Parathyroid adenoma (tissue), 2 donors: ENCODE measurements around the gene GVQW3.

Source experiments
- H2AFZ ChIP-seq: fragments of 300-600 bp; sonication (generic); one replicate; pipeline ENCODE4 v1.7.0; 2017; ENCODE audit warnings: antibody characterized with exemption, mild to moderate bottlenecking
- H3K27ac ChIP-seq: fragments of 300-600 bp; sonication (generic); one replicate; pipeline ENCODE4 v1.7.0; 2017
- H3K27me3 ChIP-seq: fragments of 300-600 bp; sonication (generic); one replicate; pipeline ENCODE4 v1.7.0; 2017; ENCODE audit warnings: low read length; ENCODE audit not compliant: control insufficient read depth, insufficient read depth
- H3K36me3 ChIP-seq: fragments of 300-600 bp; sonication (generic); one replicate; pipeline ENCODE4 v1.7.0; 2017; ENCODE audit warnings: low read length; ENCODE audit not compliant: control insufficient read depth, insufficient read depth
- H3K4me1 ChIP-seq: fragments of 300-600 bp; sonication (generic); one replicate; pipeline ENCODE4 v1.7.0; 2017; ENCODE audit warnings: control low read depth
- H3K4me2 ChIP-seq: fragments of 300-600 bp; sonication (generic); one replicate; pipeline ENCODE4 v1.7.0; 2017; ENCODE audit warnings: low read length
- H3K4me3 ChIP-seq: fragments of 300-600 bp; sonication (generic); one replicate; pipeline ENCODE4 v1.7.0; 2017; ENCODE audit warnings: low read depth, low read length
- H3K79me2 ChIP-seq: fragments of 300-600 bp; sonication (generic); one replicate; pipeline ENCODE4 v1.7.0; 2017; ENCODE audit warnings: control low read depth
- H3K9ac ChIP-seq: fragments of 300-600 bp; sonication (generic); one replicate; pipeline ENCODE4 v1.7.0; 2017; ENCODE audit warnings: mild to moderate bottlenecking
- H3K9me3 ChIP-seq: fragments of 300-600 bp; sonication (generic); one replicate; pipeline ENCODE4 v1.7.0; 2017; ENCODE audit warnings: low read length; ENCODE audit not compliant: control insufficient read depth
- CTCF ChIP-seq: fragments of 300-600 bp; sonication (generic); IDR thresholded peaks from one replicate; pipeline ENCODE4 v1.7.0; 2017; ENCODE audit warnings: antibody characterized with exemption, mild to moderate bottlenecking
- donor health status: primary hyperparathyroidism.

The GVQW3 gene

GRCh38 chr11:76368490-76368889, 12.6 kb upstream of the GVQW3 start:
- TF ChIP-seq CTCF, result no peak
- H2AFZ ChIP-seq, result no peak overlapping the region
- H3K36me3 ChIP-seq, result no peaks in the 10 kb centered on the region
- no peak overlapping the region for H3K4me2 ChIP-seq
- H3K27me3 ChIP-seq, result no peaks in the 10 kb centered on the region
- H3K4me1 ChIP-seq, result no peaks in the 10 kb centered on the region
- H3K9ac ChIP-seq, result no peak overlapping the region
- H3K9me3 ChIP-seq, result no peaks in the 10 kb centered on the region
- peaks cover 10% of the 10 kb centered on the region for H3K79me2 ChIP-seq
- no peak overlapping the region for H3K4me3 ChIP-seq
- no peak overlapping the region for H3K27ac ChIP-seq

- H3K4me1 ChIP-seq, result no peaks in the 10 kb centered on the region
- no peak for TF ChIP-seq CTCF
- H3K9ac ChIP-seq, result no peak overlapping the region
- H3K4me3 ChIP-seq, result no peak overlapping the region
- no peaks in the 10 kb centered on the region for H3K9me3 ChIP-seq
- no peaks in the 10 kb centered on the region for H3K27me3 ChIP-seq
- no peak overlapping the region for H2AFZ ChIP-seq
- H3K36me3 ChIP-seq, result no peaks in the 10 kb centered on the region
- H3K79me2 ChIP-seq, result peaks cover 10% of the 10 kb centered on the region
- no peak overlapping the region for H3K4me2 ChIP-seq
- H3K27ac ChIP-seq, result no peak overlapping the region
Observed at GRCh38 chr11:76369406-76369805, 11.7 kb upstream of the GVQW3 start.

- H3K27ac ChIP-seq, result no peak overlapping the region
- H3K9ac ChIP-seq, result no peak overlapping the region
- H3K4me2 ChIP-seq, result no peak overlapping the region
- no peak overlapping the region for H3K4me3 ChIP-seq
- H2AFZ ChIP-seq, result no peak overlapping the region
- H3K9me3 ChIP-seq, result no peaks in the 10 kb centered on the region
- no peaks in the 10 kb centered on the region for H3K4me1 ChIP-seq
- H3K36me3 ChIP-seq, result no peaks in the 10 kb centered on the region
- no peaks in the 10 kb centered on the region for H3K27me3 ChIP-seq
- TF ChIP-seq CTCF, result no peak
- peaks cover 10% of the 10 kb centered on the region for H3K79me2 ChIP-seq
Observed at GRCh38 chr11:76371170-76371569, 10.0 kb upstream of the GVQW3 start.

GRCh38 chr11:76376746-76377558, 4.2 kb upstream of the GVQW3 start:
- Histone ChIP-seq H3K79me2 (peaks cover 14% of the 10 kb centered on the region), H3K27ac (no peak overlapping the region), H3K4me3 (no peak overlapping the region), H2AFZ (no peak overlapping the region), H3K9me3 (no peaks in the 10 kb centered on the region), H3K36me3 (no peaks in the 10 kb centered on the region), H3K27me3 (no peaks in the 10 kb centered on the region), H3K9ac (no peak overlapping the region), H3K4me1 (no peaks in the 10 kb centered on the region), H3K4me2 (no peak overlapping the region)
- no peak for TF ChIP-seq CTCF

GRCh38 chr11:76379807-76380158, 1.3 kb upstream of the GVQW3 start:
- no peak for TF ChIP-seq CTCF
- H2AFZ ChIP-seq, result no peak overlapping the region
- H3K4me2 ChIP-seq, result peak overlapping the region; percentile 60
- no peaks in the 10 kb centered on the region for H3K27me3 ChIP-seq
- H3K9me3 ChIP-seq, result no peaks in the 10 kb centered on the region
- no peak overlapping the region for H3K27ac ChIP-seq
- H3K79me2 ChIP-seq, result peaks cover 12% of the 10 kb centered on the region
- peak overlapping the region; percentile 53 for H3K4me3 ChIP-seq
- H3K9ac ChIP-seq, result no peak overlapping the region
- H3K4me1 ChIP-seq, result peaks cover 5% of the 10 kb centered on the region
- H3K36me3 ChIP-seq, result no peaks in the 10 kb centered on the region
